Keratinocyte (primary cell): ENCODE data around the gene SERTM1. TPM values are rescaled to one million over a fixed set of nuclear protein-coding genes. Genes with fewer than 3 reads are reported as not detected.

Experiments
- DNase-seq: peaks from one replicate; pipeline ENCODE4 v3.0.0-alpha.2; 2011; ENCODE audit warnings: low read depth, missing footprints, low spot score
- FAIRE-seq: peaks from 2 replicates; lab custom pipeline; 2011; peaks lifted over from hg19 to GRCh38; lab: Jason Lieb, UNC
- H2AFZ ChIP-seq: 2 replicates; pipeline ENCODE4 v1.6.0; 2012; ENCODE audit warnings: low read length, control low read depth, inconsistent platforms; ENCODE audit not compliant: control insufficient read depth
- H3K27ac ChIP-seq: 2 replicates; pipeline ENCODE4 v1.5.1; 2011; ENCODE audit warnings: low read length; ENCODE audit not compliant: control insufficient read depth, insufficient read depth
- H3K27me3 ChIP-seq: 3 replicates; pipeline ENCODE4 v1.6.0; 2011; ENCODE audit warnings: low read length; ENCODE audit not compliant: control insufficient read depth, insufficient read depth; ENCODE audit errors: extremely low read depth
- H3K36me3 ChIP-seq, 2 experiments: 2 replicates in 1 of 2; 3 replicates in 1 of 2; pipeline ENCODE4 v1.5.1; 2011; ENCODE audit warnings: low read length in 2 of 2, mild to moderate bottlenecking in 1 of 2; ENCODE audit not compliant: control insufficient read depth in 2 of 2, insufficient read depth in 2 of 2; ENCODE audit errors: extremely low read depth in 1 of 2
- H3K4me1 ChIP-seq: 3 replicates; pipeline ENCODE4 v1.5.1; 2011; ENCODE audit warnings: low read length; ENCODE audit not compliant: control insufficient read depth, insufficient read depth; ENCODE audit errors: extremely low read depth
- H3K4me2 ChIP-seq: 3 replicates; pipeline ENCODE4 v1.6.0; 2011; ENCODE audit warnings: low read depth, low read length; ENCODE audit not compliant: control insufficient read depth, insufficient read depth; ENCODE audit errors: extremely low read depth
- H3K4me3 ChIP-seq, 3 experiments: fragments of 200-600 bp in 1 of 3; sonication (generic) in 1 of 3; 2 replicates in 2 of 3; 3 replicates in 1 of 3; pipeline ENCODE4 v1.5.1; 2011 to 2016; ENCODE audit warnings: low read length in 3 of 3, mild to moderate bottlenecking in 3 of 3, control low read depth in 2 of 3, inconsistent platforms in 1 of 3, low read depth in 1 of 3, mixed read lengths in 1 of 3, mixed run types in 1 of 3, moderate library complexity in 1 of 3; ENCODE audit not compliant: control insufficient read depth in 2 of 3, insufficient read depth in 2 of 3; ENCODE audit errors: extremely low read depth in 1 of 3
- H3K79me2 ChIP-seq: 2 replicates; pipeline ENCODE4 v1.6.0; 2012; ENCODE audit warnings: low read length; ENCODE audit not compliant: control insufficient read depth, insufficient read depth
- H3K9ac ChIP-seq: 3 replicates; pipeline ENCODE4 v1.6.0; 2011; ENCODE audit warnings: low read length; ENCODE audit not compliant: control insufficient read depth, insufficient read depth; ENCODE audit errors: extremely low read depth
- H3K9me1 ChIP-seq: 3 replicates; pipeline ENCODE4 v1.6.0; 2011; ENCODE audit warnings: low read length; ENCODE audit not compliant: control insufficient read depth, insufficient read depth; ENCODE audit errors: extremely low read depth
- H3K9me3 ChIP-seq: 2 replicates; pipeline ENCODE4 v1.5.1; 2012; ENCODE audit warnings: low read depth, low read length; ENCODE audit not compliant: control insufficient read depth
- H4K20me1 ChIP-seq: 3 replicates; pipeline ENCODE4 v1.6.0; 2011; ENCODE audit warnings: low read length; ENCODE audit not compliant: control insufficient read depth, insufficient read depth; ENCODE audit errors: extremely low read depth
- EZH2 ChIP-seq: IDR thresholded peaks from one replicate; pipeline ENCODE4 v1.6.1; 2012; ENCODE audit warnings: inconsistent platforms, mild to moderate bottlenecking, low read length, moderate library complexity
- dilution Hi-C: fragments of 300-500 bp; cut with MboI; formaldehyde crosslinking; loops from one replicate; pipeline ENCODE4 v1.7.0; 2020; ENCODE audit warnings: low sequenced_read_pairs; ENCODE audit not compliant: extremely low pct_ligation_motif_present
- polyA plus RNA-seq, 5 experiments: library from polyadenylated mRNA; depleted of rRNA in 3 of 5; stranded (reverse) in 3 of 5; stranded (forward) in 1 of 5; unstranded in 1 of 5; fragments of >200 nt; gene quantifications; 1 replicate in 1 of 5; 2 replicates in 3 of 5; 3 replicates in 1 of 5; pipeline versions ENCODE4 v1.2.1 to v1.2.3, GENCODE V29; 2011 to 2012; ENCODE audit warnings: missing spikeins in 2 of 5, low read depth in 1 of 5, low replicate concordance in 1 of 5
- TF ChIP-seq, protein P1 (sequence below), 3 experiments: IDR thresholded peaks in 1 of 3; conservative IDR thresholded peaks in 1 of 3; optimal IDR thresholded peaks in 1 of 3; 2 replicates in 2 of 3; 3 replicates in 1 of 3; pipeline versions ENCODE3 to v1.5.1; 2011; ENCODE audit warnings: low read length in 3 of 3, mild to moderate bottlenecking in 3 of 3, moderate library complexity in 2 of 3, control low read depth in 1 of 3, inconsistent platforms in 1 of 3; ENCODE audit not compliant: insufficient read depth in 2 of 3; ENCODE audit errors: extremely low read depth in 1 of 3

The SERTM1 gene
- polyA plus RNA-seq, 1 donor (not counting 4 experiments of a cell fraction or from before 2014, with no cell fraction given) = not detected

- DNase-seq (no peak), FAIRE-seq (no peak)
- Histone ChIP-seq H3K27ac (no peak overlapping the region), H3K9me3 (no peaks in the 10 kb centered on the region), H3K4me1 (no peaks in the 10 kb centered on the region), H3K9ac (no peak overlapping the region), H3K79me2 (no peaks in the 10 kb centered on the region), H3K4me3 (no peak overlapping the region), H3K4me2 (no peak overlapping the region), H3K36me3 (no peaks in the 10 kb centered on the region), H3K27me3 (no peaks in the 10 kb centered on the region), H4K20me1 (no peaks in the 10 kb centered on the region), H2AFZ (no peak overlapping the region), H3K9me1 (no peaks in the 10 kb centered on the region)
- dilution Hi-C loops = no loop called here
- no peak for TF ChIP-seq EZH2
- TF ChIP-seq, protein P1, sequence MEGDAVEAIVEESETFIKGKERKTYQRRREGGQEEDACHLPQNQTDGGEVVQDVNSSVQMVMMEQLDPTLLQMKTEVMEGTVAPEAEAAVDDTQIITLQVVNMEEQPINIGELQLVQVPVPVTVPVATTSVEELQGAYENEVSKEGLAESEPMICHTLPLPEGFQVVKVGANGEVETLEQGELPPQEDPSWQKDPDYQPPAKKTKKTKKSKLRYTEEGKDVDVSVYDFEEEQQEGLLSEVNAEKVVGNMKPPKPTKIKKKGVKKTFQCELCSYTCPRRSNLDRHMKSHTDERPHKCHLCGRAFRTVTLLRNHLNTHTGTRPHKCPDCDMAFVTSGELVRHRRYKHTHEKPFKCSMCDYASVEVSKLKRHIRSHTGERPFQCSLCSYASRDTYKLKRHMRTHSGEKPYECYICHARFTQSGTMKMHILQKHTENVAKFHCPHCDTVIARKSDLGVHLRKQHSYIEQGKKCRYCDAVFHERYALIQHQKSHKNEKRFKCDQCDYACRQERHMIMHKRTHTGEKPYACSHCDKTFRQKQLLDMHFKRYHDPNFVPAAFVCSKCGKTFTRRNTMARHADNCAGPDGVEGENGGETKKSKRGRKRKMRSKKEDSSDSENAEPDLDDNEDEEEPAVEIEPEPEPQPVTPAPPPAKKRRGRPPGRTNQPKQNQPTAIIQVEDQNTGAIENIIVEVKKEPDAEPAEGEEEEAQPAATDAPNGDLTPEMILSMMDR (optimal IDR thresholded peaks at IDR 0.05 in 1 of 3, IDR thresholded peaks at IDR 0.05 in 1 of 3, conservative IDR thresholded peaks at IDR 0.05 in 1 of 3; ENCODE audit: extremely low read depth in 1 of 3, insufficient read depth in 2 of 3, low read length in 3 of 3) = no peak
Measured at GRCh38 chr13:36683701-36684100, 9.9 kb downstream of the SERTM1 start.

- Histone ChIP-seq H3K79me2 (no peaks in the 10 kb centered on the region), H3K27me3 (no peaks in the 10 kb centered on the region), H3K9me3 (no peaks in the 10 kb centered on the region), H3K4me1 (no peaks in the 10 kb centered on the region), H3K4me3 (no peak overlapping the region), H2AFZ (no peak overlapping the region), H3K9me1 (no peaks in the 10 kb centered on the region), H3K27ac (no peak overlapping the region), H3K4me2 (no peak overlapping the region), H4K20me1 (no peaks in the 10 kb centered on the region), H3K9ac (no peak overlapping the region), H3K36me3 (no peaks in the 10 kb centered on the region)
- TF ChIP-seq EZH2 = no peak
- TF ChIP-seq, protein P1 (optimal IDR thresholded peaks at IDR 0.05 in 1 of 3, IDR thresholded peaks at IDR 0.05 in 1 of 3, conservative IDR thresholded peaks at IDR 0.05 in 1 of 3; ENCODE audit: extremely low read depth in 1 of 3, insufficient read depth in 2 of 3, low read length in 3 of 3) = no peak
- dilution Hi-C loops = no loop called here
- FAIRE-seq (no peak), DNase-seq (no peak)
Measured at GRCh38 chr13:36685927-36686326, 12.1 kb downstream of the SERTM1 start.
